Measurements from ENCODE around the gene SLC9C1.

The SLC9C1 gene

DNA sequence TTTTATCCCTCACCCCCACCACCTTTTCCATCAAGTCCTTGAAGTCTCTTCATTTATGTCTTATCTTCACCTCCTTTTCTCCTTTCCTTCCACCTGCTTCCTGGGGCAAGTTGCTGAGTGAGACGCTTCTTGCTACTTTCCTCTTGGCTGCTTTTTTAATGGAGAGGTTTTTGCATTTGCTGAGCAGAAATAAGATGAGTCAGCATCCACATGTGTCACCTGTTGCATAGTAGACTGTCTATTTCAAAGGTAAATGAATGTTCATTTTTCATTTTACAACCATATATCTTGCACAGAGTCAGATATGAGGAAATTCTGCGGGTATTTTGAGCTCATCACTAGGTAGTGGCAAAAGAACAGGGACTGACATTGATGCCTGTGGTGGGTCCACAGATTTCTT lies 189.2 kb downstream of the SLC9C1 start:
- no peak for DNase-seq

DNA sequence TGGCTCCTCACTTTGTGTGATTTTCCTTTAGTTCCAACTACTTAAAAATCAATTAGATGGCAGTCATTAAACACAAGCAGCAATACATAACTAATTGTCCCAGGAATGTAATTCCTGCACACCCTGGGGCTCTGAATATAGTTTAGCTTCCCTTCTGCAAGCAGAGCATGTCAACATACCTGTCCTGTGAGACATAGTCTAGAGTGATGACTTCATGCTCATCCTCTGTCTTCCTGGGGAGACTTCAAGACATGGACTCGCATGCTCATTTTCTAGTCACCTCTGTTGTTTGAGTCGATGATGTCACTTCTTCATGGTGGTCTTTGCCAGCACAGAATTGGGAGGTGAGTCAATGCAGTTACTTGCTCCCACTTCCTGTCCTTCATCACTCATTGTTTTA lies 192.1 kb downstream of the SLC9C1 start:
- DNase-seq = no peak

DNA sequence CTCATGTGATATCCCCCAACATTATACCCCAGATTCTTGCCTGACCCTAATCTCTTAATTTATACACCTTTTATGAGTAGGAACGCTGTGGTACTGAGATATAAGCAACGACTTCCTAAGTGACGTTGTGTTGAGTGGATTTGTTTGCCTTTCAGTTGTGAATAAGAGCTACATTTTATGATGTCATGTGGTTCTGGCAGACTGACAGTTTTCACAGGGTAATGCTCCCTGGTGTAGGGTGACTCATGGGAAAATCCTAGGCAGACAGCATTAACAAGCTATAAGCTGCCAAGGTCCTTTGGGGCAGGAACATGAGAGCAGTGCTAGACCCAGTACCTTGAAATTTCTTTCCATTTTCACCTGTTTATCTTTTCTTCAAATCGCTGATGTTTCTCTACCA lies 196.6 kb downstream of the SLC9C1 start:
- peak; percentile 21 to 26 for DNase-seq

DNA sequence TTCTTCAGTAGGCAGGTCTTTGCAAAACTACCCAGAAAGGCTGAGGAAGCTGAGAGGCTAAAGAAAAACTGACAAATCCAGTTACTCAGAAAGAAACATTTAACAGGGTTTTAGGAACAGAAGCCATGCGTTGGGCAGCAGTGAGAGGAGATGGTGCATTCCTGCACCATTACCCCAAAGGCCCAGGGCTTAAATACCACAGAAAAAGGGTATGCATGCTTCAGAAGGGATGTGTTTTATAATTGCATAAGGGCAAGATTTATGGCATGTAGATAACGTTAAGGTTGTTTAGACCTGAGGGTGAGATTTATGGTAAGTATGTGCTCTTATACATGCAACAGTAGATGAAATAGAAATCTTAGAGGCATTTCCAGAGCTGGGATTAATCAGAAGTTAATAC lies 197.8 kb downstream of the SLC9C1 start:
- DNase-seq = no peak

DNA sequence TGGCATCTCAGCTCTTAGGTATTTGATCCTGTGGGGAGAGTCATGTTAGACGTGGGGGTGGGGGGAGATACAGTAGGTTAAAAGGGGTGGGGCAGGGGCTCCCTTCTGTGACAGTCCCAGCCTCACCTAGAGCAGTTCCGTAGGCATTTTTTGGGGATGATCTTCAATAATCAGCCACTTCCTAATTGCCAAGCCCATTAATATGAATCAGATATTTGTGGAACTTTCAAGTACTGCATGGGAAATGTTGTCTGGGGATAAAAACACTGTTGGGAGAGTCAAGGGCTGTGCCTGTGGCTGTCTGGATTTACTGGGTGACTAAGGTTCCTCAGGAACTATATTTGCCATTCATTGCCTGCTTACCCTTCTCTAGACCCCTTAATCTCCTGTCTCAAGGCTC lies 198.3 kb downstream of the SLC9C1 start:
- DNase-seq = no peak

DNA sequence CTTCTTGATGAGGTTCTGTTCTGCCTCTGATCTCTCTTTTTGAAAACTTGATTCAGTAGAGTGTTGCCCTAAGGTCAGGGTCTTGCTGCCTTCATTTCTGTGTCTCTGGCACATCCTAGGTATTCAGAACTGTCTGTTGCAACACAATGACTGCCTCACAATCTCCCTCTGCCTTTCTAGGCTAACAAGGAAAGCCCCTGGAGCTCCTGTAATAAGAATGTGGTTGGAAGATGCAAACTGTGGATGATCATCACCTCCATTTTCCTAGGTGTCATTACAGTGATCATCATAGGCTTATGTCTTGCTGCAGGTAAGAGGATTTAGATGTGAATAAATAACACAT lies 200.9 kb downstream of the SLC9C1 start:
- DNase-seq = no peak

DNA sequence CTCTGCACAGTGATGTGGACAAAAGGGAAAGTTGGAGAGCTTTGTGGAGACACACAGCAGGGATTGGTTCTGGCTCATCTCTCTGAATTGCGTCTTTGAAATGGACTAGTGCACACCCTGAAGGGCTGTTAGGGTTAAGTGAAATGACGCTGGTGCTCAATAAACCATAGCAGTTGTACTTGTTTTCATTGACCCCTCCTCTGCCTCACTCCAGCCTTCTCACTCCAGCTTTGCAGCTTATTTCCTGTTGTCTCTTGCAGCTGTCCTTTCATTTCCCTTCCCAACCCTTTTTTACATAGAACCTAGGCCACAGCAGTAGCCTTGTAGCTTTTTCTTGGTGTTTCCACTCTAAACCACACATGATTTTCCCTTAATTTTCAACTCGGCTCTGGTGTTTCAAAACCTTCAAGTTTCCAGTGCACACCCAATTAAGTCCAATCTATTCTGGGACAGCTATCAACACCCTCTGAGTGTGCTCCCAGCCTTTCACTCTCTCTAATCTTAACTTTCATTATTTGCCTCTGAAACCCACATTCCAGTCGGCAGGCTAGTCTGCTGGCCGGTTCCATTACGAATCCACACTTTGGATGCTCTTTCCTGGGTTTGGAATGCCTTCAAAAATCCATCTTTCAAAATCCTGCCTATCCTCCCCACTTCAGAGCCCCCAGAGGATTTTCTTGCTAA lies 201.4 kb downstream of the SLC9C1 start:
- DNase-seq = no peak

DNA sequence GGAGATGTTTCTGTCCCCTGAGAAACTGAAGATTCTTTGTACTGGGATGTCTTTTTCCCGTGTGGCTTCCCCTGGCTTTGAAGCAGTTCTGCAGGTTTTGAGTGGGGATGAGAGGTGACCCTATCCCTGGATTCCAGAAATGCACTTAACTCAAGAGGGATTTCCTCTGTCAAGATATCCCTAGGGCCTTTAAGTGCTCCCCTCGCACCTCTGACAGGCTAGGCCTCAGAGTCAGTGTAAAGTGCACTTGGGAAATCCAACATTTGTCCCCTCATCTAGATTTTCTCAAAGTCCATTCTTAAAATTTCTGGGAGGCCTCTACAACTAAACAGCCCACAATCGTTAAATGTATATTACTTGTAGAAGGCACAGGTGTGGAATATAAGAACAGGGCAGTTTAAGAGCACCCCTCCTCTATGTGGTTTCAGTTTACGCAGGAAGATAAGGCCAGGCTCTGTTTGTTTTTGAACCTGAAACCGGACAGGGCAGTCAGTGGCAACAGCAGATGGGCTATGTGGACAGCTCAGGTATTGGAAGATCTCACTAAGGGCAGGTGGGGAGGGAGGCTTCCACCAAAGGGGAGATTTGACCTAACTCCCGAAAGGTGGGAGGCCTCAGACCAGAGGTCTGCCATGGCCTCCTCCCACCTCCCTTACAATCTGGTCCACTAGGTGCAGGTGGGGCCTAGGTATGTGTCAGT lies 203.0 kb downstream of the SLC9C1 start:
- no peak for DNase-seq
